ENCODE results near the gene ARID2. TPM values are rescaled to one million over a fixed set of nuclear protein-coding genes. Genes with fewer than 3 reads are reported as not detected.

ARID2 gene
- total and polyA plus RNA-seq, 2 of the 13 experiments (the other 11 are each of a cell fraction or from before 2014, with no cell fraction given): 15.9 to 22.2 TPM

DNA sequence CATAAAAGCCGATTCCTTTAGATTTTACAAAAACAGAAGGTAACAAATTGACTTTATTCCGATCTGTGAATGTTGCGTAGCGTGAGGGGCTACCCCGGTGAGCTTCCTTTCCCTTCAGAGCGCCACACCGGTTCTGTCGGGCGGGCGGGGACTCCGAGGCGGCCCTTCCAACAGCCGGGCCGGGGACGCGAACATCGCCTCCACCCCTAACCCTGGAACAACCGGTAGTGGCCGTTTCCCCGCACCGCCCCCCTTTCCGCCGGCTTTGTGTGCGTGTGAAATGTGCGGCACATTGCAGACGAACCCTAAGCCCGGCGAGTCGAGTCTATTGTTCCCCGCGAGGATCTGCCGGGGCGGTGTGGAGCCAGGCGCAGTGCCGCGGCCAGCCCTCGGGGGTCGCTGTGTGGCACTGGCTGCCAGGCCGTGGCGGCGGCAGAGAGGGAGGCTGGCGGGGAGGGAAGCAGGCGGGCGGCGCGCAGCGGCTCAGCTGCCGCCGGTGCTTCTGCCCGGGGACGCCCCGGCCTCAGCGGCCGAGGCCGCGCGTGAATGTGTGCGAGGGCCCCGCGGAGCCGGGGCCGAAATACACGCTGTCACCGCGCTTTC, 775 bp upstream of the ARID2 start (continued):
- peak; percentile 88 for TF ChIP-seq ZNF687 (CRISPR knock-in tag; IDR thresholded peaks at IDR 0.05)
- TF ChIP-seq HINFP (CRISPR knock-in tag; IDR thresholded peaks at IDR 0.05; ENCODE audit: low read depth): 0 out of 2 replicates have a peak, but pooled peaks have one; percentile 54
- peak; percentile 90 for TF ChIP-seq ZNF451 (CRISPR knock-in tag; IDR thresholded peaks at IDR 0.05)
- TF ChIP-seq ZNF331 (CRISPR knock-in tag; IDR thresholded peaks at IDR 0.05): peak; percentile 97
- TF ChIP-seq RFX3 (CRISPR knock-in tag; IDR thresholded peaks at IDR 0.05): no peak
- TF ChIP-seq ETV5 (CRISPR knock-in tag; IDR thresholded peaks at IDR 0.05; ENCODE audit: borderline replicate concordance): peak; percentile 92; the same call in 1 of the 2 replicates
- peak; percentile 96 for TF ChIP-seq ZBTB2 (CRISPR knock-in tag; IDR thresholded peaks at IDR 0.05; ENCODE audit: low read depth)
- TF ChIP-seq SRSF1 (optimal IDR thresholded peaks at IDR 0.05; ENCODE audit: low read depth, low read length): peak; percentile 50
- peak; percentile 54; the same call in 1 of the 2 replicates for TF ChIP-seq ZNF275 (CRISPR knock-in tag; IDR thresholded peaks at IDR 0.05; ENCODE audit: borderline replicate concordance)
- TF ChIP-seq NFATC3 (CRISPR knock-in tag; IDR thresholded peaks at IDR 0.05): 0 out of 2 replicates have a peak, but pooled peaks have one; percentile 60
- TF ChIP-seq HMGA1 (CRISPR knock-in tag; conservative IDR thresholded peaks at IDR 0.05): no peak
- TF ChIP-seq, protein P1, sequence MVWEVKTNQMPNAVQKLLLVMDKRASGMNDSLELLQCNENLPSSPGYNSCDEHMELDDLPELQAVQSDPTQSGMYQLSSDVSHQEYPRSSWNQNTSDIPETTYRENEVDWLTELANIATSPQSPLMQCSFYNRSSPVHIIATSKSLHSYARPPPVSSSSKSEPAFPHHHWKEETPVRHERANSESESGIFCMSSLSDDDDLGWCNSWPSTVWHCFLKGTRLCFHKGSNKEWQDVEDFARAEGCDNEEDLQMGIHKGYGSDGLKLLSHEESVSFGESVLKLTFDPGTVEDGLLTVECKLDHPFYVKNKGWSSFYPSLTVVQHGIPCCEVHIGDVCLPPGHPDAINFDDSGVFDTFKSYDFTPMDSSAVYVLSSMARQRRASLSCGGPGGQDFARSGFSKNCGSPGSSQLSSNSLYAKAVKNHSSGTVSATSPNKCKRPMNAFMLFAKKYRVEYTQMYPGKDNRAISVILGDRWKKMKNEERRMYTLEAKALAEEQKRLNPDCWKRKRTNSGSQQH (CRISPR knock-in tag; IDR thresholded peaks at IDR 0.05; ENCODE audit: low read depth): no peak
- no peak for TF ChIP-seq U2AF1 (optimal IDR thresholded peaks at IDR 0.05; ENCODE audit: low read depth, low read length)
- no peak for TF ChIP-seq NBN (conservative IDR thresholded peaks at IDR 0.05)
- no peak for TF ChIP-seq CENPX (CRISPR knock-in tag; IDR thresholded peaks at IDR 0.05)
- no peak for TF ChIP-seq CHCHD3 (CRISPR knock-in tag; IDR thresholded peaks at IDR 0.05)
- peak; percentile 37; the same call in 1 of the 2 replicates for TF ChIP-seq TSC22D2 (CRISPR knock-in tag; IDR thresholded peaks at IDR 0.05; ENCODE audit: borderline replicate concordance)
- TF ChIP-seq CEBPG (CRISPR knock-in tag; IDR thresholded peaks at IDR 0.05): peak; percentile 60; the same call in 1 of the 2 replicates
- peak; percentile 67; the same call in 1 of the 2 replicates for TF ChIP-seq ZNF446 (CRISPR knock-in tag; IDR thresholded peaks at IDR 0.05)
- TF ChIP-seq SIN3A (IDR thresholded peaks at IDR 0.05; ENCODE audit: borderline replicate concordance, low read depth, low read length): no peak
- TF ChIP-seq EED (CRISPR knock-in tag; IDR thresholded peaks at IDR 0.05): peak; percentile 44; the same call in 1 of the 2 replicates

Measured in HepG2 (cell line).